Karpas-422 (cell line): ENCODE data around the gene RAC3. TPM values are rescaled to one million over a fixed set of nuclear protein-coding genes. Genes with fewer than 3 reads are reported as not detected.

Experiments used
- DNase-seq: peaks from one replicate; pipeline ENCODE4 v3.0.0-alpha.2; 2015
- H2AFZ ChIP-seq: fragments of 200-600 bp; sonication (generic); 2 replicates; pipeline ENCODE4 v1.6.1; 2014; ENCODE audit warnings: antibody characterized with exemption, low read length, mixed read lengths
- H3K27ac ChIP-seq: fragments of 200-600 bp; sonication (generic); 2 replicates; pipeline ENCODE4 v1.5.1; 2014; ENCODE audit warnings: mild to moderate bottlenecking, low read length, moderate library complexity
- H3K27me3 ChIP-seq: fragments of 200-600 bp; sonication (generic); 2 replicates; pipeline ENCODE4 v1.6.1; 2014; ENCODE audit warnings: low read length, mixed read lengths
- H3K36me3 ChIP-seq: fragments of 200-600 bp; sonication (generic); 2 replicates; pipeline ENCODE4 v1.6.1; 2014; ENCODE audit warnings: low read length, mixed read lengths; ENCODE audit not compliant: insufficient read depth
- H3K4me1 ChIP-seq: fragments of 200-600 bp; sonication (generic); 2 replicates; pipeline ENCODE4 v1.6.1; 2014; ENCODE audit warnings: mild to moderate bottlenecking, low read length, mixed read lengths
- H3K4me2 ChIP-seq: fragments of 200-600 bp; sonication (generic); 2 replicates; pipeline ENCODE4 v1.6.1; 2014; ENCODE audit warnings: low read length, low read depth, mild to moderate bottlenecking; ENCODE audit not compliant: poor library complexity, severe bottlenecking
- H3K4me3 ChIP-seq: fragments of 200-600 bp; sonication (generic); 2 replicates; pipeline ENCODE4 v1.5.1; 2014; ENCODE audit warnings: mild to moderate bottlenecking, antibody characterized with exemption, low read length, mixed read lengths
- H3K79me2 ChIP-seq: fragments of 200-600 bp; sonication (generic); 2 replicates; pipeline ENCODE4 v1.6.1; 2014; ENCODE audit warnings: mild to moderate bottlenecking, low read length, mixed read lengths
- H3K9ac ChIP-seq: fragments of 200-600 bp; sonication (generic); 2 replicates; pipeline ENCODE4 v1.6.0; 2014; ENCODE audit warnings: low read length
- H3K9me2 ChIP-seq: fragments of 200-600 bp; sonication (generic), shearing (Covaris generic); replicated peaks from 2 replicates; pipeline ENCODE4 v1.6.0; 2014; ENCODE audit warnings: mild to moderate bottlenecking, low read length, moderate library complexity; ENCODE audit not compliant: insufficient read depth
- H3K9me3 ChIP-seq: fragments of 300-700, 200-600 bp; sonication (generic); 2 replicates; pipeline ENCODE4 v1.6.1; 2014; ENCODE audit warnings: low read length, mixed read lengths
- H4K20me1 ChIP-seq: fragments of 200-600 bp; sonication (generic); 2 replicates; pipeline ENCODE4 v1.6.1; 2014; ENCODE audit warnings: mild to moderate bottlenecking, antibody characterized with exemption, low read length, low read depth; ENCODE audit not compliant: insufficient read depth
- total RNA-seq: library from RNA; depleted of rRNA; stranded (reverse); fragments of >200 nt; shearing (Covaris generic); gene quantifications from 2 replicates; pipeline ENCODE4 v1.2.3, GENCODE V29; 2014; ENCODE audit warnings: low replicate concordance

The RAC3 gene
- total RNA-seq, 1 experiment from 2014 or later, result 9.7 TPM

DNA sequence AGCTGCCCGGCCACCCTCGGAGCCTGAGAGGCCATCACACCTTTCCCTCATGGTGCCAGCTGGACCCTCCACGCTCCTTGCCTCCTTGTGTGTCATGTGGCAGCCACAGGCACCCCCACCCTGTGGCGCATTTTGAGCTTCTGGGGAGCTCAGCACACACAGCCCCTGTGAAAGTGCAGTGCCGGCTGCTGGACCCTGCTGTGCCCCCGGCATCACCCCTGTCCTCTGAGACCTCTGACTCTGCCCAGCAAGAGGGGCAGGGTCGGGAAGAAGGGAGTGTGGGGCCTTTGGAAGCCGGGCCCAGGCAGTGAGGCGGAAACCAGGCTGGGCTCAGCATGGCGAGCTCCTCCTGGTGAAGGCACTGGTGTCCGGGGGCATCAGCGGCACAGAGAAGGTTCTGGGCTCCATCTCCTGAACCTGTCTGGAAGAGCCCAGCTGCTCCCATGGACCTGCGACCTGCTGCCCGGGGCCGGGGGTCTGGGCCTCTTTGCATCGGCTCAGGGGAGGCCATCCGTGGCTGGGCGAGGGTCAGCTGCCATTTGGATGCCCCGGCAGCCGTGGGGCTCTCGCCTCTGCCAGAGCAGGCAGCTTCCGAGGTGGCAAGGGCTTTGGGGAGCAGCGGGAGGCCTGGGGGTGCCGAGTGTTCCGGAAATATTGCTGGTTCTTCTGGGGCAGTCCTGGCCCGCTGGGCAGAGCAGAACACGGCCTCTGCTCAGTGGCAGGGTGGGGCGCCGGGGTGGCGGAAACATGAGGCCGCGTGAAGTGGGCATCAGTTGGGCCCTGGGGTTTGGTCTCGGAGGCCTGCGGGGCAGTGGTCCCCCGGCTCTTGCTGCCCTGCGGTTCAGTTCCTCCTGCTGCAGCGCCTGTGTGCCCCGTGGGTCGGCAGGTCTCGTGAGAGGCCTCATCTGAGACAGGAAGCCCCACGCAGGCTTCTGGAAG is 26.7 kb upstream of the RAC3 start:
- Histone ChIP-seq H3K79me2 (no peaks in the 10 kb centered on the region), H3K9ac (no peak overlapping the region), H2AFZ (no peak overlapping the region), H4K20me1 (no peaks in the 10 kb centered on the region), H3K27ac (no peak overlapping the region), H3K36me3 (no peaks in the 10 kb centered on the region), H3K9me2 (no peaks in the 10 kb centered on the region), H3K4me2 (no peak overlapping the region), H3K4me1 (no peaks in the 10 kb centered on the region), H3K27me3 (no peaks in the 10 kb centered on the region), H3K9me3 (no peaks in the 10 kb centered on the region), H3K4me3 (no peak overlapping the region)
- no peak for DNase-seq

DNA sequence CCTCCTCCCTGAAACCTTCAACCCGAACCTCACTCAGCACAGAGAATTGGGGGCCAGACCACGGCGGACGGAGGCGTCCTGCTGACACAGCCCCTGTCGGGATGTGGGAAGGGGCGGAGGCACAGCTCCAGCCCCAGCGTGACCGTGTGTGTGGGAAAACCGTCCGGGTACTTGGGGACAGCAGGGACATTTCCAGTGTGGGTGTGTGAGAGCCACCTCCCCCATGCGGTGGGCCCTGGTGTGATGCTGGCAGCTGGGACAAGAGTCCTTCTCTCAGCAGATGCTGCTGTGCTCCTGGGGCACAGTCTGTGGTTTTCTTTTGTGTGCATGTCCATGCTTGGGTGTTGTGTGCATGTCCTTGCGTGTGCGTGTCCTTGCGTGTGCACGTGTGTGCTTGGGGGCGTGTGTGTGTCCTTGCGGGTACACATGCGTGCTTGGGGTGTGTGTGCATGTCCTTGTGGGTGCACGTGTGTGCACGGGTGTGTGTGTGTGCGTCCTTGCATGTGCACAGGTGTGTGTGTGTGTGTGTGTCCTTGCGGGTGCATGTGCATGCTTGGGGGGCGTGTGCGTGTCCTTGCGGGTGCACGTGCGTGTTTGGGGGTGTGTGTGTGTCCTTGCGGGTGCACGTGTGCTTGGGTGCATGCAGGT is 25.7 kb upstream of the RAC3 start:
- Histone ChIP-seq H3K79me2 (no peaks in the 10 kb centered on the region), H4K20me1 (no peaks in the 10 kb centered on the region), H3K36me3 (no peaks in the 10 kb centered on the region), H3K9me3 (no peaks in the 10 kb centered on the region), H3K27me3 (no peaks in the 10 kb centered on the region), H3K4me1 (no peaks in the 10 kb centered on the region), H3K27ac (no peak overlapping the region), H3K4me2 (no peak overlapping the region), H3K9ac (no peak overlapping the region), H2AFZ (no peak overlapping the region), H3K4me3 (no peak overlapping the region), H3K9me2 (no peaks in the 10 kb centered on the region)
- DNase-seq, result no peak

DNA sequence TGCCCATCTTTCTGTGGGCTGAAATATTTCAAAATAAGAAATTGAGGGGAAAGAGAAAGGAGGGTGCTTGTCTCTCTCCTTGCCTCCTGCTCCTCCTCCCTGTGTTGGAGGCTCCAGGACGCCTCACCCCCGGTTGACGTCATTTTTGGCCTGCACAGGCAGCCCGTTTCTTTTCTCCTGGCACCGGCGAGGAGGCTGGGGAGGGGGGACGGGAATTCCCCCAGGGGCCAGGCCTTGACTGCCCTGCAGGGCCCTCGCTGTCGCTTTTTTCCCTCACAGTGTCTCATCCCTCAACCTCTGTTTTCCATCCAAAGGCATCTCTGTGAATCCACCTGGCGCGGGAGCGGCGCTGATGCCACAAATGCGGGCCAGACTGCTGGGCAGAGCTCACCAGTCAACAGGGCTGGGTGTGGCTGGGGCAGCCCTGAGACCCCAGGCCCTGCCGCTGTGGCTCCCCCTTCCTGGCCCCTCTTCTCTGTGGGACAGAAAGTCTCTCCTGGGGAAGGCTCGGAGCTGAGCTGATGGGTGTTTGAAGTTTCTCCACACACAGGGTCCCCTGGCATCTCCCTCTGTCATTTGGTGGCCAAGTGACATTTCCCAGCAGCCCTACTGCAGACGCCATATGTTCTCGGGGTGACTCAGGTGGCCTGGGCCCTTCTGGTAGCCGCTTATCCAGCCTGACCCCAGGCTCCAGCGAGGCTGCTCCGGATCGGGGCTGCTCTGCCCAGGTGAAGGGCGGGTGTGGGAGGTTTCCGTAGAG is 24.8 kb upstream of the RAC3 start:
- no peaks in the 10 kb centered on the region for H3K27me3 ChIP-seq
- no peak overlapping the region for H3K27ac ChIP-seq
- H3K9ac ChIP-seq, result no peak overlapping the region
- H3K79me2 ChIP-seq, result no peaks in the 10 kb centered on the region
- no peak overlapping the region for H3K4me3 ChIP-seq
- no peak overlapping the region for H3K4me2 ChIP-seq
- H4K20me1 ChIP-seq, result no peaks in the 10 kb centered on the region
- DNase-seq, result no peak
- H3K4me1 ChIP-seq, result no peaks in the 10 kb centered on the region
- no peaks in the 10 kb centered on the region for H3K9me3 ChIP-seq
- H2AFZ ChIP-seq, result no peak overlapping the region
- H3K9me2 ChIP-seq, result no peaks in the 10 kb centered on the region
- no peaks in the 10 kb centered on the region for H3K36me3 ChIP-seq

DNA sequence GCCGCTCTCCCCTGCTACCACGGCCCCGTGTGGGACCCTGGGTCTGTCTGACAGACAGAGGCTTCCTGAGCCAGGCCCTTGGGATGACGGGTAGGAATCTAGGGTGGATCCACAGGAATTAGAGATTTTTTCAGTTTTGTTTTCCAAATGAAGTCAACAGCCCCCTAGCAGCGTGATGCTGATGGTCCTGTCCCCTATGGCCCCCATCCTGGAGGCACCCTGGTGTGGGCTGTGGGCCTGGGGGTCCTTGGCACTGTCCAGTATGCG is 24.3 kb upstream of the RAC3 start:
- Histone ChIP-seq H3K4me2 (no peak overlapping the region), H3K79me2 (no peaks in the 10 kb centered on the region), H3K9ac (no peak overlapping the region), H3K27ac (no peak overlapping the region), H3K9me3 (no peaks in the 10 kb centered on the region), H3K9me2 (no peaks in the 10 kb centered on the region), H3K4me1 (no peaks in the 10 kb centered on the region), H3K27me3 (no peaks in the 10 kb centered on the region), H3K4me3 (no peak overlapping the region), H4K20me1 (no peaks in the 10 kb centered on the region), H3K36me3 (no peaks in the 10 kb centered on the region), H2AFZ (no peak overlapping the region)
- no peak for DNase-seq

DNA sequence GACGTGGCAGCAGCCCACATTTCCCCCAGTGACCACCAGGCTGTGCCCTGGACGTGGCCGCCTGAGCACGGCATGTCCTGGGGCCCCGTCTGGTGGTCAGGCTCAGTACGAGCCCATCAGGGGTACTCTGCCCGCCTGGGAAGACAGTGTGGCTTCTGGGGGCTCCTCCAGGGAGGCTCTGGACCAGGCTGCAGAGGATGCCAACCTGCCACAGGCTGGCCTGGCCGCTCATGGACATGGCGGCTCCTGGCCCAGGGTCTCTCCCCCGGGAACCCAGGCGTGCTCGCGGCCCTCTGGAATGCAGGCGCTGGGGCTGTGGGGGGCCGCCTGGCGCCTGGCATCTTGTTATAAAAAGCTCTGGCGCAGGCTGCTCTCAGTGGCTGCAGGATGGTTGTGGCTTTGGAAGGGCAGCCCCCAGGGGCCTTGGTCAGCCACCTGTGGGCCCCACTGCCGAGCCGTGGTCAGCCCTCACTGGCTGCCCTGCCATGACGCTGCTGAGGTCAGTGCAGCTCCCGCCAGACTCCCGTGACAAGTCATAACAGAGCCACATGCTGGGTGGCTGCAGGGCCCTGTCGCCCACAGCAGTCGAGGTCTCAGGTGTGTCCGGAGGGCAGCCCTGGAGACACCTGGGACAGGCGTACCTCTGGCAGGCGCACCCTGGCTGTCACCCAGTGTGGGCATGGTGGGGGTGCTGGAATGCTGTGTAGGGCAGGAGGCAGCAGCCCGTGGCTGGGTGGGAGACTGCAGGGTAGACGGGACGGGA is 23.8 kb upstream of the RAC3 start:
- H3K4me1 ChIP-seq, result no peaks in the 10 kb centered on the region
- H3K9me3 ChIP-seq, result no peaks in the 10 kb centered on the region
- no peaks in the 10 kb centered on the region for H3K79me2 ChIP-seq
- H2AFZ ChIP-seq, result no peak overlapping the region
- H3K9ac ChIP-seq, result no peak overlapping the region
- no peaks in the 10 kb centered on the region for H4K20me1 ChIP-seq
- H3K4me2 ChIP-seq, result no peak overlapping the region
- no peak for DNase-seq
- H3K27me3 ChIP-seq, result no peaks in the 10 kb centered on the region
- no peak overlapping the region for H3K27ac ChIP-seq
- no peak overlapping the region for H3K4me3 ChIP-seq
- no peaks in the 10 kb centered on the region for H3K9me2 ChIP-seq
- no peaks in the 10 kb centered on the region for H3K36me3 ChIP-seq

DNA sequence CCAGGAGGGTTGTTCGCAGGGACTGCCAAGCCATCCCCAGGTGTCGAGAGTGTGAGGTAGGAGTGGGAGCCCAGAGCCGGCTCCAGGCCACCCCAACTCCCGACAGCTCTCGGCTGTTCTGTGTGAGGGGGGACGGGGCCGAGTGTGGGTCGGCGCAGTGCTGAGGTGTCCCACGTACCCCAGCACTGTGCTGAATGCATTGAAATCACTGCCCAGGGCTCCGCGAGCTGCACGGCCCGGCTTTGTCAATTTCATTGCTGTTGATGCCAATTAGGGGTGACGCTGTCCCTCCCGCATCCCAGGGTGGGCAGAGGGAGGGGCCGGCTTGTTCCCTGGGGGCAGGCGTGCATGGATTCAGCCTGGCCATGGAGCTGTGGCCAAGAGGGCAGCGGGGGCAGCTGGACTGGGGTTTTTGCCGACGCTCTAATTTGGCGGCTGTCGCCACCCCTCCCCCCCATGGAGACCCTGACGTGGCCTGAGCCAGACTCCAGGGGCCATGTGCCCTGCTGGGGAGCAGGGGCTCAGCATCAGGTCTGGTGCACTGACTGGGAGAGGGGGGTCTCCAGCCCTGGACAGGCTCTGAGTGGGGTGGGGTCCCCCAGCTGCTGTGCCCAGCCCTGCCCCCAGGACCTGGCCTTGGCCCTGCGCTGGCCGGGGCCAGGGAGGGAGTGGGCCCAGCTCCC is 23.1 kb upstream of the RAC3 start:
- Histone ChIP-seq H3K9me2 (no peaks in the 10 kb centered on the region), H2AFZ (no peak overlapping the region), H3K79me2 (no peaks in the 10 kb centered on the region), H3K4me1 (no peaks in the 10 kb centered on the region), H3K9ac (no peak overlapping the region), H3K9me3 (no peaks in the 10 kb centered on the region), H4K20me1 (no peaks in the 10 kb centered on the region), H3K27ac (no peak overlapping the region), H3K36me3 (no peaks in the 10 kb centered on the region), H3K4me3 (no peak overlapping the region), H3K4me2 (no peak overlapping the region), H3K27me3 (no peaks in the 10 kb centered on the region)
- no peak for DNase-seq

DNA sequence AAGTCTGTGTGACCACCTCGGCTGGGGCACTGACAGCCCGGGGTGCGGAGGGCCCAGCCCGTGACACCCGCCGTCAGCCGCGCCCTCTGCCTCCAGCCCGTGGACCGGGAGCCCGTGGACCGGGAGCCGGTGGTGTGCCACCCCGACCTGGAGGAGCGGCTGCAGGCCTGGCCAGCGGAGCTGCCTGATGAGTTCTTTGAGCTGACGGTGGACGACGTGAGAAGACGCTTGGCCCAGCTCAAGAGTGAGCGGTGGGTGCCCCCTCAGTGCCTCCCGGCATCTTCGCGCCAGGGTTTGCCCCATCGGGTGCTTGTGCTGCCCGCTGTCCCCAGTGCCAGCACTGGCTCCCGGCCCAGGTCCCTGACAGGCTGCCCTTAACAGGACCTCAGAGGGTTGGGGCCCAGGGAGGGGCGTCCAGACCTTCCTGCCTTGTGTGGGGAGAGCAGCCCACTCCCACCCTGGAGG is 22.5 kb upstream of the RAC3 start:
- no peaks in the 10 kb centered on the region for H3K79me2 ChIP-seq

More for the DNA sequence above, 22.5 kb upstream of the RAC3 start:
- H3K9me2 ChIP-seq, result no peaks in the 10 kb centered on the region
- no peak for DNase-seq
- no peak overlapping the region for H3K4me2 ChIP-seq
- H3K9me3 ChIP-seq, result no peaks in the 10 kb centered on the region
- H2AFZ ChIP-seq, result no peak overlapping the region
- no peak overlapping the region for H3K4me3 ChIP-seq
- H4K20me1 ChIP-seq, result no peaks in the 10 kb centered on the region
- no peak overlapping the region for H3K9ac ChIP-seq
- H3K27me3 ChIP-seq, result no peaks in the 10 kb centered on the region
- no peak overlapping the region for H3K27ac ChIP-seq
- H3K36me3 ChIP-seq, result no peaks in the 10 kb centered on the region
- no peaks in the 10 kb centered on the region for H3K4me1 ChIP-seq
